Dendritic cell treated with granulocyte-macrophage colony-stimulating factor and Interleukin-4, amounts not matched to agents 40 ng/mL and 50 ng/mL, for 4 days (primary cell): Measurements from ENCODE around the gene ATP5F1B.
"Not testable (repeated sequence)": the region's sequence is repeated elsewhere in the genome, so short reads cannot be mapped to it uniquely, and the experiment has no call there.

Experiments used
- H3K27ac Mint-ChIP-seq: one replicate; pipeline ENCODE4 v1.8.0; 2022; ENCODE audit warnings: mild to moderate bottlenecking, mixed read lengths
- H3K27me3 Mint-ChIP-seq: one replicate; pipeline ENCODE4 v1.8.0; 2022; ENCODE audit warnings: mild to moderate bottlenecking, mixed read lengths
- H3K36me3 Mint-ChIP-seq: one replicate; pipeline ENCODE4 v1.8.0; 2022; ENCODE audit warnings: low read depth, mixed read lengths
- H3K4me1 Mint-ChIP-seq: one replicate; pipeline ENCODE4 v1.8.0; 2022; ENCODE audit warnings: low read depth, mixed read lengths
- H3K4me3 Mint-ChIP-seq: one replicate; pipeline ENCODE4 v1.8.0; 2022; ENCODE audit warnings: mild to moderate bottlenecking, moderate library complexity, mixed read lengths
- H3K9me3 Mint-ChIP-seq: one replicate; pipeline ENCODE4 v1.8.0; 2022; ENCODE audit warnings: mixed read lengths
- intact Hi-C: fragments of 100-400 bp; cut with micrococcal nuclease; formaldehyde crosslinking; loops from one replicate; pipeline ENCODE4 v1.15.0; 2022

Gene ATP5F1B

GRCh38 chr12:56670836-56671235 is 25.1 kb upstream of the ATP5F1B start:
- Mint-ChIP-seq H3K9me3 (no peaks in the 10 kb centered on the region), H3K36me3 (peaks cover 82% of the 10 kb centered on the region), H3K27ac (no peak overlapping the region), H3K4me3 (no peak overlapping the region), H3K4me1 (peaks cover 8% of the 10 kb centered on the region), H3K27me3 (no peaks in the 10 kb centered on the region)
- intact Hi-C loops, result no loop called here

- intact Hi-C loops, result no loop called here
- H3K36me3 Mint-ChIP-seq, result peaks cover 96% of the 10 kb centered on the region
- H3K9me3 Mint-ChIP-seq, result no peaks in the 10 kb centered on the region
- H3K4me1 Mint-ChIP-seq, result peaks cover 4% of the 10 kb centered on the region
- H3K27me3 Mint-ChIP-seq, result no peaks in the 10 kb centered on the region
- no peak overlapping the region for H3K27ac Mint-ChIP-seq
- H3K4me3 Mint-ChIP-seq, result no peak overlapping the region
Measured at GRCh38 chr12:56668197-56668457, 22.3 kb upstream of the ATP5F1B start.

GRCh38 chr12:56661979-56662638 is 16.3 kb upstream of the ATP5F1B start:
- Mint-ChIP-seq H3K36me3 (peaks cover 52% of the 10 kb centered on the region), H3K4me1 (peaks cover 19% of the 10 kb centered on the region), H3K9me3 (no peaks in the 10 kb centered on the region), H3K4me3 (no peak overlapping the region), H3K27ac (no peak overlapping the region), H3K27me3 (no peaks in the 10 kb centered on the region)
- intact Hi-C loops, result no loop called here

- no peak overlapping the region for H3K27ac Mint-ChIP-seq
- H3K27me3 Mint-ChIP-seq, result no peaks in the 10 kb centered on the region
- intact Hi-C loops, result no loop called here
- H3K4me3 Mint-ChIP-seq, result no peak overlapping the region
- H3K9me3 Mint-ChIP-seq, result no peaks in the 10 kb centered on the region
- H3K4me1 Mint-ChIP-seq, result peaks cover 19% of the 10 kb centered on the region
- H3K36me3 Mint-ChIP-seq, result peaks cover 47% of the 10 kb centered on the region
Measured at GRCh38 chr12:56661560-56661959, 15.8 kb upstream of the ATP5F1B start.

DNA sequence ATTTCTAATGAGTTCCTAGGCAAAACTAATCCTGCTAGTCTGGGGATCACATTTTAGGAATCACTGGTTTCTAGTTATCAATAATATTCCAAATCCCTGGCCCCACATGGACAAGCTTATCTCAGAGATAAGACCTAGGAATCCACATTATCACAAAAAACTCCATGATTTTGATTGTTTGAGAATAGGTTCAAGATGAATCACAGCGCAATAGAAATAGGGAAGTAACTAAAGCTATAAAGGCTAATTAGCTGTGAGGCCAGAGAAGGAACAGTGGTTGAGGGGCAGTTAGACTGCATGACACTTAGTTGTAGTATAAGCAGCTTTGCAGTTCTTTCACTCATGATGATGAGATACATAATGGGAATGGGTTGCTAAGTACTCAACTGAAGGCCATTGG is 13.1 kb upstream of the ATP5F1B start:
- H3K36me3 Mint-ChIP-seq, result peaks cover 34% of the 10 kb centered on the region
- peaks cover 19% of the 10 kb centered on the region for H3K4me1 Mint-ChIP-seq
- peaks cover 13% of the 10 kb centered on the region for H3K9me3 Mint-ChIP-seq
- intact Hi-C loops, result no loop called here
- H3K27me3 Mint-ChIP-seq, result no peaks in the 10 kb centered on the region
- H3K4me3 Mint-ChIP-seq, result no peak overlapping the region
- no peak overlapping the region for H3K27ac Mint-ChIP-seq

- peaks cover 26% of the 10 kb centered on the region for H3K9me3 Mint-ChIP-seq
- intact Hi-C loops, result no loop called here
- H3K4me3 Mint-ChIP-seq, result no peak overlapping the region
- H3K27me3 Mint-ChIP-seq, result no peaks in the 10 kb centered on the region
- peaks cover 13% of the 10 kb centered on the region for H3K4me1 Mint-ChIP-seq
- H3K36me3 Mint-ChIP-seq, result peaks cover 28% of the 10 kb centered on the region
- no peak overlapping the region for H3K27ac Mint-ChIP-seq
Measured at GRCh38 chr12:56657416-56658379, 11.9 kb upstream of the ATP5F1B start.

DNA sequence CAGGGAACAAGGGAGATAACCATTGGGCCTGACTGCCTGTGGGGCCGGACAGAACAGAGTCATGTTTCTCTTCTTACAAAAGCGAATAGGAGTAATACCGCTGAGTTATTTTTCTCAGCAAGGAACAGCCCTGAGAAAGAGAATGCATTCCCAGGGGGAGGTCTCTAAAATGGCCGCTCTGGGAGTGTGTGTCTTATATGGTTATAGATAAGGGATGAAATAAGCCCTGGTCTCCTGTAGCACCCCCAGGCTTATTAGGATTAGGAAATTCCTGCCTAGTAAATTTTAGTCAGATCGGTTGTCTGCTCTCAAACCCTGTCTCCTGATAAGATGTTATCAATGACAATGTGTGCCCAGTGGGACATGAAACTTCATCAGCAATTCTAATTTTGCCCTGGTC is 8.0 kb upstream of the ATP5F1B start:
- H3K4me1 Mint-ChIP-seq, H3K27me3 Mint-ChIP-seq, H3K4me3 Mint-ChIP-seq, intact Hi-C loops, H3K27ac Mint-ChIP-seq: not testable (repeated sequence)
- peaks cover 27% of the 10 kb centered on the region for H3K36me3 Mint-ChIP-seq
- peaks cover 30% of the 10 kb centered on the region for H3K9me3 Mint-ChIP-seq

- Mint-ChIP-seq H3K36me3 (peaks cover 40% of the 10 kb centered on the region), H3K4me1 (peaks cover 11% of the 10 kb centered on the region)
- H3K27ac Mint-ChIP-seq, H3K27me3 Mint-ChIP-seq, H3K9me3 Mint-ChIP-seq, H3K4me3 Mint-ChIP-seq, intact Hi-C loops: not testable (repeated sequence)
Measured at GRCh38 chr12:56648023-56648422, 2.2 kb upstream of the ATP5F1B start.

DNA sequence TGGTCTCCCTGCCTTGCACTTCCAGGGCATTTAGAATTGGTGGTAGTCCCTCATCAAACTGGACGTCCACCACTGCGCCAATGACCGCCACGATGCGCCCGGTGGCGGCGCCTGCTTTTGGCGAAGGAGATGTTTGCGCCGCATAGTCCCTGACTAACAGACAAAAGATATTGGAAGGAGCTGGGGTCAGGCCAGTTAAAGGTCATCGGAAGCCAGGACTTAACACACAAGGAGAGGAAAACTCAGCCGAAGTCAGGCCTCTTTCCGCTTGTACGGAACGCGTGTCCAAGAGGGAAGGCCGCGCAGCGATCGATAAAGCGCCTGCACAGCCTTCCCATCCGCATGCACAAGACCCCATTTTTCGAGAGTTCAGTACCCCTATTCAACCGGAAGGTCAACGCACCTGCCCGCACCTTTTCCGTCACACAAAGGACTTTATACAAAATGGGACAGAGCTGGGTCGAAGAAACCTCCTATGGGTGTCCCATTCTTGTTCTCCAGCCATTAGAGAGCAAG is 525 bp downstream of the ATP5F1B start:
- Mint-ChIP-seq H3K27ac (peak overlapping the region; percentile 99), H3K4me1 (peaks cover 20% of the 10 kb centered on the region), H3K27me3 (no peaks in the 10 kb centered on the region), H3K9me3 (no peaks in the 10 kb centered on the region), H3K4me3 (peak overlapping the region; percentile 89), H3K36me3 (peaks cover 57% of the 10 kb centered on the region)
- intact Hi-C loops, result no loop called here

DNA sequence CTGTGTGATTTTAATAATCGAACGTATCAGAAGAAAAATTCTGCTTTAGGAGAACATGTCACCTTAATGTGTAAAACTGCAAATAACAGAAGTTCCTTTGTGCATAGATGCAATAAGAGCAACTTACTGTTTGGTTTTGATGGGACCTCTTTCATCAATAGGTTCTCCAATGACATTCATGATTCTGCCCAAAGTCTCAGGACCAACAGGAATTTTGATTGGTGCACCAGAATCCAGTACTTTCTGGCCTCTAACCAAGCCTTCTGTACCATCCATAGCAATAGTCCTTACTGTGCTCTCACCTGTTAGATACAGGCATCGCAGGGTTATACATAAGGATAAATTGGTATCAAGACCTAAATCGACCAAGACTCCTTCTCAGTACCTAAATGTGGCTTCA is 1.1 kb downstream of the ATP5F1B start:
- H3K27ac Mint-ChIP-seq, result peak overlapping the region; percentile 99
- H3K9me3 Mint-ChIP-seq, result no peaks in the 10 kb centered on the region
- H3K27me3 Mint-ChIP-seq, result no peaks in the 10 kb centered on the region
- peak overlapping the region; percentile 89 for H3K4me3 Mint-ChIP-seq
- intact Hi-C loops, result no loop called here
- peaks cover 63% of the 10 kb centered on the region for H3K36me3 Mint-ChIP-seq
- H3K4me1 Mint-ChIP-seq, result peaks cover 24% of the 10 kb centered on the region

- no peaks in the 10 kb centered on the region for H3K9me3 Mint-ChIP-seq
- no peaks in the 10 kb centered on the region for H3K27me3 Mint-ChIP-seq
- intact Hi-C loops, result no loop called here
- H3K4me3 Mint-ChIP-seq, result no peak overlapping the region
- H3K36me3 Mint-ChIP-seq, result peaks cover 89% of the 10 kb centered on the region
- no peak overlapping the region for H3K27ac Mint-ChIP-seq
- peaks cover 52% of the 10 kb centered on the region for H3K4me1 Mint-ChIP-seq
Measured at GRCh38 chr12:56641219-56641618, 4.6 kb downstream of the ATP5F1B start.

- peaks cover 80% of the 10 kb centered on the region for H3K36me3 Mint-ChIP-seq
- intact Hi-C loops, result loop anchor here (5.0 to 10.0 kb wide), 3 partner anchors 50 to 447 kb away; partner anchors contain the start of genes NAB2 and PTGES3
- no peaks in the 10 kb centered on the region for H3K27me3 Mint-ChIP-seq
- H3K27ac Mint-ChIP-seq, result peak overlapping the region; percentile 90
- peaks cover 71% of the 10 kb centered on the region for H3K4me1 Mint-ChIP-seq
- H3K4me3 Mint-ChIP-seq, result no peak overlapping the region
- H3K9me3 Mint-ChIP-seq, result no peaks in the 10 kb centered on the region
Measured at GRCh38 chr12:56637621-56638020, 8.2 kb downstream of the ATP5F1B start.

GRCh38 chr12:56636675-56637540 is 8.9 kb downstream of the ATP5F1B start:
- peaks cover 71% of the 10 kb centered on the region for H3K4me1 Mint-ChIP-seq
- H3K36me3 Mint-ChIP-seq, result peaks cover 73% of the 10 kb centered on the region
- intact Hi-C loops, result loop anchor here (5.0 to 10.0 kb wide), 3 partner anchors 50 to 448 kb away; partner anchors contain the start of genes NAB2 and PTGES3
- H3K27ac Mint-ChIP-seq, result peak overlapping the region; percentile 90
- no peaks in the 10 kb centered on the region for H3K27me3 Mint-ChIP-seq
- peak overlapping the region; percentile 97 for H3K4me3 Mint-ChIP-seq
- no peaks in the 10 kb centered on the region for H3K9me3 Mint-ChIP-seq
